Endodermal cell (in vitro differentiated cells): ENCODE results near the gene SLC39A13. TPM values are rescaled to one million over a fixed set of nuclear protein-coding genes. Genes with fewer than 3 reads are reported as not detected.

Experiments
- DNase-seq: peaks from one replicate; pipeline ENCODE4 v3.0.0-alpha.2; 2017
- H3K27ac ChIP-seq: 2 replicates; pipeline ENCODE4 v1.5.1; 2013; ENCODE audit warnings: mild to moderate bottlenecking, low read depth, low read length, moderate library complexity
- H3K27me3 ChIP-seq: 2 replicates; pipeline ENCODE4 v1.6.1; 2013; ENCODE audit warnings: mild to moderate bottlenecking, low read length, moderate library complexity; ENCODE audit not compliant: insufficient read depth, control insufficient read depth, poor library complexity, severe bottlenecking
- H3K36me3 ChIP-seq: 2 replicates; pipeline ENCODE4 v1.7.0; 2013; ENCODE audit warnings: mild to moderate bottlenecking, low read length, moderate library complexity; ENCODE audit not compliant: control insufficient read depth, insufficient read depth
- H3K4me1 ChIP-seq: one replicate; pipeline ENCODE4 v1.7.0; 2013; ENCODE audit warnings: low read length; ENCODE audit not compliant: control insufficient read depth, insufficient read depth
- H3K4me3 ChIP-seq: 2 replicates; pipeline ENCODE4 v1.5.1; 2013; ENCODE audit warnings: mild to moderate bottlenecking, low read length, moderate library complexity
- H3K9ac ChIP-seq: 2 replicates; pipeline ENCODE4 v1.6.1; 2013; ENCODE audit warnings: mild to moderate bottlenecking, low read length, moderate library complexity; ENCODE audit not compliant: poor library complexity, severe bottlenecking; ENCODE audit errors: extremely low read depth
- H3K9me3 ChIP-seq: 2 replicates; pipeline ENCODE4 v1.6.1; 2013; ENCODE audit warnings: mild to moderate bottlenecking, low read length, moderate library complexity; ENCODE audit not compliant: control insufficient read depth
- H3K27ac Mint-ChIP-seq: 2 replicates; pipeline ENCODE4 v1.8.0; 2020; ENCODE audit warnings: mixed read lengths
- H3K27me3 Mint-ChIP-seq: 2 replicates; pipeline ENCODE4 v1.8.0; 2021; ENCODE audit warnings: mild to moderate bottlenecking, mixed read lengths; ENCODE audit not compliant: insufficient read depth
- H3K36me3 Mint-ChIP-seq: 2 replicates; pipeline ENCODE4 v1.8.0; 2020; ENCODE audit warnings: low read depth, mixed read lengths
- H3K4me1 Mint-ChIP-seq: 2 replicates; pipeline ENCODE4 v1.8.0; 2020; ENCODE audit warnings: mixed read lengths
- H3K4me3 Mint-ChIP-seq: 2 replicates; pipeline ENCODE4 v1.8.0; 2020; ENCODE audit warnings: mild to moderate bottlenecking, moderate library complexity, mixed read lengths
- H3K9me3 Mint-ChIP-seq: 2 replicates; pipeline ENCODE4 v1.8.0; 2020; ENCODE audit warnings: mild to moderate bottlenecking, mixed read lengths
- CTCF ChIP-seq: fragments of 200-600 bp; sonication (generic); conservative IDR thresholded peaks from 2 replicates; pipeline ENCODE4 v1.5.0; 2021; ENCODE audit warnings: antibody characterized with exemption, mild to moderate bottlenecking
- WGBS, 2 experiments: methylation state at CpG; one replicate each; pipeline versions ENCODE4 v1.1.5 to v1.1.7; 2013; ENCODE audit warnings: missing lambda C conversion rate in 2 of 2, mixed read lengths in 1 of 2; ENCODE audit not compliant: insufficient coverage in 1 of 2, insufficient read length in 1 of 2; 5-methylcytosine and 5-hydroxymethylcytosine counted together
- total RNA-seq, 2 donors: library from RNA; stranded (reverse); fragmentation: NEBNext Ultra II Directional in 1 of 2; extraction: Animal tissue kit (Norgen Biotek cat#: 25700) in 1 of 2; gene quantifications; 2 replicates in 1 of 2; 3 replicates in 1 of 2; pipeline ENCODE4 v1.2.1, GENCODE V29; 2021

Gene SLC39A13
- total RNA-seq, 2 donors from 2014 or later = 34.7 to 40.4 TPM

- H3K4me1 Mint-ChIP-seq = no peaks in the 10 kb centered on the region
- 95 to 100% methylated on average over 1 of the region's 1 CpG for WGBS, 2 experiments
Observed at GRCh38 chr11:47366020-47366490, 42.3 kb upstream of the SLC39A13 start.

GRCh38 chr11:47369676-47370075, 38.7 kb upstream of the SLC39A13 start:
- Histone ChIP-seq H3K4me3 (no peak overlapping the region), H3K9me3 (no peaks in the 10 kb centered on the region), H3K36me3 (no peaks in the 10 kb centered on the region), H3K27ac (no peak overlapping the region), H3K27me3 (no peaks in the 10 kb centered on the region), H3K4me1 (no peaks in the 10 kb centered on the region), H3K9ac (no peak overlapping the region)
- WGBS, 2 experiments = 72 to 90% methylated on average over 3 of the region's 3 CpGs
- no peaks in the 10 kb centered on the region for H3K9me3 Mint-ChIP-seq
- TF ChIP-seq CTCF = no peak
- no peaks in the 10 kb centered on the region for H3K36me3 Mint-ChIP-seq
- no peaks in the 10 kb centered on the region for H3K4me1 Mint-ChIP-seq
- H3K27me3 Mint-ChIP-seq = peaks cover 2% of the 10 kb centered on the region
- H3K4me3 Mint-ChIP-seq = no peak overlapping the region
- DNase-seq = no peak
- no peak overlapping the region for H3K27ac Mint-ChIP-seq

More at GRCh38 chr11:47366020-47366490, 42.3 kb upstream of the SLC39A13 start:
- Histone ChIP-seq H3K4me3 (no peak overlapping the region), H3K27me3 (no peaks in the 10 kb centered on the region), H3K4me1 (no peaks in the 10 kb centered on the region), H3K9ac (no peak overlapping the region), H3K36me3 (no peaks in the 10 kb centered on the region), H3K9me3 (no peaks in the 10 kb centered on the region), H3K27ac (no peak overlapping the region)
- TF ChIP-seq CTCF = no peak
- H3K9me3 Mint-ChIP-seq = no peaks in the 10 kb centered on the region
- peaks cover 2% of the 10 kb centered on the region for H3K27me3 Mint-ChIP-seq
- H3K4me3 Mint-ChIP-seq = no peak overlapping the region
- DNase-seq = no peak
- H3K36me3 Mint-ChIP-seq = no peaks in the 10 kb centered on the region
- no peak overlapping the region for H3K27ac Mint-ChIP-seq

GRCh38 chr11:47372422-47372821, 36.0 kb upstream of the SLC39A13 start:
- H3K4me1 Mint-ChIP-seq = no peaks in the 10 kb centered on the region
- no peak overlapping the region for H3K27ac Mint-ChIP-seq
- no peaks in the 10 kb centered on the region for H3K9me3 ChIP-seq

More at GRCh38 chr11:47372422-47372821, 36.0 kb upstream of the SLC39A13 start:
- no peak for TF ChIP-seq CTCF
- Mint-ChIP-seq H3K27me3 (peaks cover 2% of the 10 kb centered on the region), H3K9me3 (no peaks in the 10 kb centered on the region), H3K4me3 (no peak overlapping the region), H3K36me3 (no peaks in the 10 kb centered on the region)
- no peaks in the 10 kb centered on the region for H3K27me3 ChIP-seq
- no peaks in the 10 kb centered on the region for H3K4me1 ChIP-seq
- 74 to 84% methylated on average over 4 to 7 of the region's 7 CpGs for WGBS, 2 experiments
- no peak overlapping the region for H3K4me3 ChIP-seq
- no peaks in the 10 kb centered on the region for H3K36me3 ChIP-seq
- no peak for DNase-seq
- no peak overlapping the region for H3K9ac ChIP-seq
- H3K27ac ChIP-seq = no peak overlapping the region
